MM.1S (cell line): ENCODE data around the gene ITGA3.

Experiments used
- CTCF ChIP-seq: fragments of 300-600 bp; sonication (generic); IDR thresholded peaks from 2 replicates; pipeline ENCODE4 v1.5.1; 2016; ENCODE audit warnings: antibody characterized with exemption, low read length, mixed read lengths
- EZH2 ChIP-seq: fragments of 300-600 bp; sonication (generic); optimal IDR thresholded peaks from 2 replicates; pipeline ENCODE3; 2017; ENCODE audit warnings: low read depth, mild to moderate bottlenecking, antibody characterized with exemption, low read length, mixed read lengths

DNA sequence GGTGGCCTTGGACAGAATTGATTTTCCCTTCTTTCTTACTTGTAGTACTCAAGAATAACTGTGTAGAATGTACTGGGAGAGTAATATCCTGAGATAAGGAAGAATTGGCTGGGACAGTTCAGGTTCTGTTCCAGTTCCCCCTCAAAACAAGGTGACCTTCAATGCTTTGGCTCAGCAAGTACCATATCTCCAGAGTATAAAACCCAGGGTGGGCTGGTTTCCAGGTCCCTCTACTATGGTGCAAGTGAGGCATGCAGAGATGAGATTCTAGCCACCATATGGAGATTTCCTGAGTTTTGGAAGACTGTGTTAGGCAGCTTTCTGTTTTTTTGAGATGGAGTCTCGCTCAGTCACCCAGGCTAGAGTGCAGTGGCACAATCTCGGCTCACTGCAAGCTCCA lies 42.8 kb upstream of the ITGA3 start:
- TF ChIP-seq CTCF (no peak), EZH2 (no peak)
